COLO829 (cell line): ENCODE measurements around the gene BCL2L1.

Source experiments
- DNase-seq: peaks from one replicate; pipeline ENCODE4 v3.0.0; 2012; ENCODE audit warnings: low spot score

Gene BCL2L1

GRCh38 chr20:31723319-31724078, 831 bp upstream of the BCL2L1 start:
- peak; percentile 93 for DNase-seq

GRCh38 chr20:31723069-31723318, 326 bp upstream of the BCL2L1 start:
- no peak for DNase-seq

GRCh38 chr20:31721408-31722256, 1.0 kb downstream of the BCL2L1 start:
- DNase-seq = no peak

GRCh38 chr20:31720486-31721407, 1.9 kb downstream of the BCL2L1 start:
- DNase-seq = no peak

GRCh38 chr20:31719644-31720485, 2.8 kb downstream of the BCL2L1 start:
- no peak for DNase-seq

GRCh38 chr20:31718952-31719643, 3.6 kb downstream of the BCL2L1 start:
- DNase-seq = no peak

GRCh38 chr20:31717478-31718201, 5.0 kb downstream of the BCL2L1 start:
- DNase-seq = no peak

- no peak for DNase-seq
Measured at GRCh38 chr20:31716818-31717477, 5.7 kb downstream of the BCL2L1 start.

GRCh38 chr20:31716351-31716750, 6.3 kb downstream of the BCL2L1 start:
- DNase-seq = no peak

GRCh38 chr20:31715766-31716165, 6.9 kb downstream of the BCL2L1 start:
- DNase-seq = no peak

- DNase-seq = peak; percentile 89
Measured at GRCh38 chr20:31713312-31714273, 9.1 kb downstream of the BCL2L1 start.

- DNase-seq = peak; percentile 96
Measured at GRCh38 chr20:31712564-31713311, 9.9 kb downstream of the BCL2L1 start.

- DNase-seq = no peak
Measured at GRCh38 chr20:31712112-31712553, 10.5 kb downstream of the BCL2L1 start.

- DNase-seq = no peak
Measured at GRCh38 chr20:31711179-31712111, 11.2 kb downstream of the BCL2L1 start.

GRCh38 chr20:31710423-31711108, 12.1 kb downstream of the BCL2L1 start:
- DNase-seq = no peak

- DNase-seq = no peak
Measured at GRCh38 chr20:31709939-31710338, 12.7 kb downstream of the BCL2L1 start.
